ENCODE measurements around the gene SGMS1.

The SGMS1 gene

GRCh38 chr10:50406457-50407070 is 217.2 kb downstream of the SGMS1 start:
- DNase-seq, result no peak
- no peak for TF ChIP-seq POLR2A (IDR thresholded peaks at IDR 0.05; ENCODE audit: low read length)
- TF ChIP-seq GATA1 (IDR thresholded peaks at IDR 0.05; ENCODE audit: low read depth, low read length), result no peak

DNA sequence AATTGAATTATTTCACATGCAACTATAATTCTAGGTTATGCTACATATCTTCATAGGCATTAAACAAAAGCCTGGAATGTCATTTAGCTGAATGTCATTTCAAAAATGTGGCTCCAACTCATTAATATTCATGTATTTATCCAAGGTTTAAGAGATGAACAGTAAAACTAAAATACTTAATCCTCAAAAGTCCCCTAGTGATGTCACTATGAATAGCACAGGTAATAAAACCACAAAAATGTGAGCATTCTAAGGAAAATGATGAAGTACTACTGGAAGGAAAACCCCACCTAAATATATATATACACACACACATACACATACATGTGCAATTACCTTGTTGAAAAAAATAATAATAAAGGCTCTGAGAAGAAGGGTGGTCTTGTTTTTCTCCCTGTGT is 218.0 kb downstream of the SGMS1 start:
- DNase-seq, result no peak
- TF ChIP-seq GATA1 (IDR thresholded peaks at IDR 0.05; ENCODE audit: low read depth, low read length), result no peak
- no peak for TF ChIP-seq POLR2A (IDR thresholded peaks at IDR 0.05; ENCODE audit: low read length)

- no peak for DNase-seq
- TF ChIP-seq POLR2A (IDR thresholded peaks at IDR 0.05; ENCODE audit: low read length) (no peak), GATA1 (IDR thresholded peaks at IDR 0.05; ENCODE audit: low read depth, low read length) (no peak)
Measured at GRCh38 chr10:50404021-50404773, 219.6 kb downstream of the SGMS1 start.

GRCh38 chr10:50403074-50403473 is 220.7 kb downstream of the SGMS1 start:
- no peak for DNase-seq
- TF ChIP-seq POLR2A (IDR thresholded peaks at IDR 0.05; ENCODE audit: low read length) (no peak), GATA1 (IDR thresholded peaks at IDR 0.05; ENCODE audit: low read depth, low read length) (no peak)

DNA sequence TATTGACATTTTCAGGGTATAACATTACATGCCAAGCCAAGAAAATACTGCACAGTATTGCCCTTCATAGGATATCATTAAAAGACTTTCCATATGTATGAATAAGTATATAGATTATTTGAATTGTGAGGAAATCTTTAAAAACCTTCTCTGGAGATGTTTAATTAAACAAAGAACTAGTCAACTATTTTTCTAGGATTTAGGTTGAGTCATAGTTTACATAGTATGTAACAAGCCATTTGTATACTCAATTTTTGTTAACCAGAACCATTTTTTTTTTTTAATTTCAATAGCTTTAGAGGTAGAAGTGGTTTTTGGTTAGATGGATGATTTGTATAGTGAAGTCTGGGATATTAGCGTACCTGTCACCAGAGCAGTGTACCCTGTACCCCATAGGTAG is 221.3 kb downstream of the SGMS1 start:
- TF ChIP-seq GATA1 (IDR thresholded peaks at IDR 0.05; ENCODE audit: low read depth, low read length), result no peak
- TF ChIP-seq POLR2A (IDR thresholded peaks at IDR 0.05; ENCODE audit: low read length), result no peak
- no peak for DNase-seq

DNA sequence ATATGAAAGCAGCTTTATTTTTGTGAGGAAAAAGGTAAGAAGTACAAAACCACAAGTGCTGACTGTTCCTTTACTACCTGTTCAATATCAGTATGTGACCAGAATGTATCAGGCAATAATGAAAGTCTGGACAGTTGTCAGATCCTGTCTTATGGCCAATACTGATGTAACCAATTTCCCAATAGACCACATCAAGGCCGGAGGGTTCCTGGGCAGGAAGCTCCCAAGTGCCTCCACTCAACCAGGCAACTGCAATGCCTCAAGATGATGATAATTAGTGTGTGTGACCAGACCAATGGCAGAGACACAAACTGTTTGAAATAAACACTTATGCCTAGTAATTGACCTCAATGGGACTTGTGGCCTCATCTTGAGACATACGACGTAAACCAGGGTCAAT is 223.1 kb downstream of the SGMS1 start:
- TF ChIP-seq GATA1 (IDR thresholded peaks at IDR 0.05; ENCODE audit: low read depth, low read length), result no peak
- TF ChIP-seq POLR2A (IDR thresholded peaks at IDR 0.05; ENCODE audit: low read length), result no peak
- no peak for DNase-seq

DNA sequence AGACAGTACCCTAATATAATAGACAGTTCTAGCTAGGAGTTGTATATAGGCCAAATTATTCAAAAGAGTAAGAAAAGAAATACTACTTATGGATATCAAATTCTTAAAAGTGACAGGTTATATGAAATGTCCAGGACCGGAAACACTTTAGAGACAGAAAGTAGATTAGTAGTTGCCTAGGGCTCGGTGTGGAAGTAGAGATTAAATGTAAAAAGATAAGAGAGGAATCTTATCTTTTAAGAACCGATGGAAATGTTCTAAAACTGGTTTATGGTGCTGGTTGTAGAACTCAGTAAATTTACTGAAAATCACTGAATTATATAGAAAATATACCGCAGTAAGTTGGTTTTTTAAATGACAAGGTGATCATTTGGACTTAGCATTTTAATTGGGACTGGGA is 224.9 kb downstream of the SGMS1 start:
- peak; percentile 23 to 52 for DNase-seq
- TF ChIP-seq GATA1 (IDR thresholded peaks at IDR 0.05; ENCODE audit: low read depth, low read length), result no peak
- no peak for TF ChIP-seq POLR2A (IDR thresholded peaks at IDR 0.05; ENCODE audit: low read length)

GRCh38 chr10:50398381-50398780 is 225.4 kb downstream of the SGMS1 start:
- DNase-seq, result no peak
- TF ChIP-seq POLR2A (IDR thresholded peaks at IDR 0.05; ENCODE audit: low read length) (no peak), GATA1 (IDR thresholded peaks at IDR 0.05; ENCODE audit: low read depth, low read length) (no peak)

DNA sequence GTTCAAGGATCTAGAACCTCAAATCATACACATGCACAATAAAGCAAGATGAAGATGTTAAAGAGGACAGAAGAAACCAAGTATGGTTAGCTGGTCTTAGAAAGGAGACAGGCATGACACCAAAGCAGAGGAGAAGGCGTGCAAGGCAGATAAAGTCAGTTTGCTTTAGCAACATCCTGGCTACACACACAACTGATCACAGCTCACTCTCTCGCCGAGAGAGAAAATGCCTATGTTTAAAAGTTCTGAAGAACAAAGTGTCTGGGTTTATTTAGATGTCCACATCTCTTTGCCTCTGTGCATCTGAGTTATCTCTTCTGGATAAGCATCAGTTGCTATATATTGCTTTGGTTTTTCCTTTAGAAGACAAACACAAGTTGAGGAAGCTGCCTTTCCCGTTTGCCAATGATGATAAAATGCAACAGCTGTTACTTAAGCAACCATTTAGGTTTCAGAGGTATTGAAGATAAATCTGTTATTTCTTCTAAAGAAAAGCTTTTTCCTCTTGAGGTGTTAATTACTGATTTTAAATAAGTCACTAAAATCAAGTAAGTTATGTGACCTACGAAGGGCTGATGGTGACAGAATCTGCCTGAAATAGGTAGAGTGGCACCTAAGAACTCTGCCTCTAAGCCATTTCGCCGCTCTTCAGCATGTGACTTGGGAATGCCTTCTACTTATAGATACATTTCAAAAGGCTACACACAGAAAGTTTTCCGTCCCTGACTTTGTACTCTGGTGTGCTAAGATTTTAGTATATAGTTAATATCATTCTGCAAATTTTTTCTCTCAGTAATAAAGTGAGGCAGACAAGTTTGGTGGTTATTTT is 226.2 kb downstream of the SGMS1 start:
- DNase-seq, result peak; percentile 54 to 62
- TF ChIP-seq POLR2A (IDR thresholded peaks at IDR 0.05; ENCODE audit: low read length) (no peak), GATA1 (IDR thresholded peaks at IDR 0.05; ENCODE audit: low read depth, low read length) (no peak)

GRCh38 chr10:50396491-50397311 is 227.1 kb downstream of the SGMS1 start:
- TF ChIP-seq GATA1 (IDR thresholded peaks at IDR 0.05; ENCODE audit: low read depth, low read length), result no peak
- TF ChIP-seq POLR2A (IDR thresholded peaks at IDR 0.05; ENCODE audit: low read length), result peak; percentile 20
- DNase-seq, result peak; percentile 71 to 80

- TF ChIP-seq POLR2A (IDR thresholded peaks at IDR 0.05; ENCODE audit: low read length) (no peak), GATA1 (IDR thresholded peaks at IDR 0.05; ENCODE audit: low read depth, low read length) (no peak)
Measured at GRCh38 chr10:50395851-50396250, 227.9 kb downstream of the SGMS1 start.

DNA sequence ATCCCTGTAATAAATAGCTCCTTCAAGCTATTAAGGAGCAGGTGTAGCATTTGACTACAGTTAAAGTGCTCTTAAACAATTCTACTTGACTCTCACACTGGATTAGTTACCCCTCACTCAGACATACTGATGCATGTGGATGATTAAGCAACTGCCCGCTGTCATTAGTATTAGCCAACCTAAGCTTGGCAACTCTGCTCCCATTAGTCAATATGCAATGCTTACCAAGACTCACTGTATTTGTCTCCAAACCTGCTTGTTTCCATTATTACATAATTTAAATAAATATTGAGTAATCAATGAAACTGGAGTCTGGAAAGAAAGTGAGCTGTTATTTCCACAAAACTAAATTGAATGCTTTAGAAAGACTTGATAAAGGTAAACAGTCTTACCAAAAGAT is 228.5 kb downstream of the SGMS1 start:
- DNase-seq, result peak in 1 of 2 experiments; percentile 32
- TF ChIP-seq GATA1 (IDR thresholded peaks at IDR 0.05; ENCODE audit: low read depth, low read length) (no peak), POLR2A (IDR thresholded peaks at IDR 0.05; ENCODE audit: low read length) (no peak)

More at GRCh38 chr10:50395851-50396250, 227.9 kb downstream of the SGMS1 start:
- no peak for DNase-seq

GRCh38 chr10:50394832-50395231 is 228.9 kb downstream of the SGMS1 start:
- TF ChIP-seq GATA1 (IDR thresholded peaks at IDR 0.05; ENCODE audit: low read depth, low read length), result no peak
- TF ChIP-seq POLR2A (IDR thresholded peaks at IDR 0.05; ENCODE audit: low read length), result no peak
- DNase-seq, result no peak
